IPS-NIHi7 (cell line): ENCODE data around the gene CDH26.
"Not testable (repeated sequence)": the region's sequence is repeated elsewhere in the genome, so short reads cannot be mapped to it uniquely, and the experiment has no call there.

ENCODE experiments used
- DNase-seq: peaks from one replicate; pipeline ENCODE4 v3.0.0; 2012; ENCODE audit warnings: mixed read lengths; ENCODE audit errors: extremely low spot score

The CDH26 gene

DNA sequence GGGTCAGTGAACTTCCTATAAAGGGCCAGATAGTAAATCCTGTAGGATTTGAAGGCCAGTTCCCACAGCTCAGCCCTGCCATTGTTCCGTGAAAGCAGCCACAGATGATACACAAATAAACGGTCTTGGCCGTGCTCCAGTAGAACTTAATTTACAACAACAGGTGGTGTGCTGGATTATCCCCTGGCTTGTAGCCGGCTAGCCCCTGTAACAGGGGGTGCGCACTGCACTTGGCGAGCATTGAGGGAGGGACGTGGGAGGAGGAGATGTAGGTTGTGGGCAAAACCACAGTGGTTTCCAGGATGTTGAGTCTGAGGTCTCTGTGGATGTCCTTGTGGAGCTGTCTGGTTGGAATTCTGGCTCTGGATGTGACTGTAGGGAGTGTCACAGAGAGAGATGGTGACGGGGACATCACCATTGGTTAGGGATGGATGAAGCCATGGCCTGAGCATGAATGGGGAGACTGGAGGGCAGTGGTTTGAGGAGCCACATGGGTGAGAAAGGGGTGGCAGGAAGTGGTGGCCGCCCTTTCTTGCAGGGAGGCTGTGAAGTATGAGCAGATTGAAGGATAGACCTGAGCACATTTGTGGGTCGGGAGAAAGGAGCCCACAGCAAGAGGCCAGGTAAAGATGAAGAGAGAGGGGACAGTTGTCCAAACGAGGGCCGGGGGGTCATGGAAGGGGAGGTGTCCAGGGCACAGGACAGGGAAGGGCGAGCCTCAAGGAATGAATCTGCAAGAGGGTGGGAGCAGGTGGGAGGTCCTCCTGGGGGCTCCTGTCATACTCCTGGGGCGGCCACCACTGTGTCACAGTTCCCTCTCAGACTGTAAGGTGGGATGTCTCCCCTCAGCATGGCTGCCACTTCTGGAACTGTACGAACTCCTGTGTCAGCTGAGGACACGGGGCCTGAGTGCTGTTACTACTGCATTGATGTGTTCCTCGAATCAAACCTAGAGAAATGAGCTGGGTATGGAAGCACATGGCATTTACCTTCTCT is 53.6 kb downstream of the CDH26 start:
- no peak for DNase-seq

DNA sequence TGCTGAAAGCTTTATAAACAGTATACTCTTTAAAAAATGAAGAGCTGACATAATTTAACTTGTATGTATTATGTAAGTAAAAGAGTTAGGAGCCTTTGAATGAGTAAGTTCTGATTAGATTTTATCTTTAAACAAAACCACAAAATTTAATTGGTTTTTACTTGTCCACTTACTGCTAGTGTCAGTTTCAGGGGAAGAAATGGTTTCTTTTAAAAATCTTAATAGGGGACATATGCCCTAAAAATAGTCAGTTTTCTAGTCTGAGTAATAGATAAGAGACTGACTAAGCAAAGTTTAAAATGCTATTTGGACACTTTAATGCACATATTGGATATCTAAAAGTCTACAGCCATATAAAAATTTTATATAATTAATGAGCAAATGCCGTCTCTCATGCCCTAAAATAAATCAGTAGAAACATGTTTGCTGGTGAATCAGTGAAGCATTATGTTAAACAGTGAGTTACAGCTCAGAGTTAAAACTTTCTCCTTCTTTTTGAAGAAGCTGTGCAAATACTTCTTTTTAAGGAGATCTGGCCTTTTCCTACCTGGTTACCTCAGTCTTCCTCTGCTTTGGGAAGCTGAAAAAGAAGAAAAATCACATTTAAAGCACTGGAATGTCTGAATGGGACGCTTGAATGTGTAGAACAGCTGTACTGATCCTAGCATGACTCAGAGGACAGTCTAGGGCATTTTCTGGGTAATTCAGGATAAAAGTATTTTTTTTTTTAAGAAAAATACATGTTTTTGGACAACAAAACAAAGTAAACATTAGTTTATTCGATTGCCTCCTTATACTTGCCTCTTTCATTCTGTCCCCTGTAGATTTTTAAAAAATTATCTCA is 55.3 kb downstream of the CDH26 start:
- DNase-seq, result no peak

DNA sequence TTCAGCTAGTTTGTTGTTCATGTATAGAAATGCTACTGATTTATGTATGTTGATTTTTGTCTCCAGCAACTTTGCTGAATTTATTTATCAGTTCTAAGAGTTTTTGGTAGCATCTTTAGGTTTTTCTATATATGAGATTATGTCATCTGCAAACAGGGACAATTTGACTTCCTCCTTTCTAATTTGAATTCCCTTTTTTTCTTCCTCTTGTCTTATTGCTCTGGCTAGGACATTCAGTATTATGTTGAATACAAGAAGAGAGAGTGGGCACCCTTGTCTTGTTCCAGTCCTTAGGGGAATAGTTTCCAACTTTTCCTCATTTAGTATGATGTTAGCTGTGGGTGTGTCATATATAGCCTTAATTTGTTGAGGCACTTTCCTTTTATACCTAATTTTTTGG is 58.2 kb downstream of the CDH26 start:
- no peak for DNase-seq

DNA sequence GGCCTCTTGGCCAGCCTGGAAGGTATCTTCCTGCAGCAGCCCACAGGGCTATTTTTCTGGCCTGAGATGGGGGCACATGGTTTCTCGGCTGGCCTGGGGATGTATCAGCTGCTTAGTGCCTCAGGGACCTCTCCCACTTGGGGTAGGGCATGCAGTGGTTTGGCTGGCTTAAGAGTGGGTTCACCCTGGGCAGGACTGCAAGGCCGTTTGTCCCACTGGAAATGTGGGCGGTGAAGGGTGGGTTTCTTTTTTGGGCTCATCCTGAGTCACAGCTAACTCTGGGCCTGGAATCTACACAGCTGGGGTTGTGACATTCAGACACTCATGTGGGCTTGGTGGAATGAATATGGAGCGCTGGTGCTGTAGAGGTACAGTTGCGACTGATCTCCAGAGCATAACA is 62.0 kb downstream of the CDH26 start:
- no peak for DNase-seq

DNA sequence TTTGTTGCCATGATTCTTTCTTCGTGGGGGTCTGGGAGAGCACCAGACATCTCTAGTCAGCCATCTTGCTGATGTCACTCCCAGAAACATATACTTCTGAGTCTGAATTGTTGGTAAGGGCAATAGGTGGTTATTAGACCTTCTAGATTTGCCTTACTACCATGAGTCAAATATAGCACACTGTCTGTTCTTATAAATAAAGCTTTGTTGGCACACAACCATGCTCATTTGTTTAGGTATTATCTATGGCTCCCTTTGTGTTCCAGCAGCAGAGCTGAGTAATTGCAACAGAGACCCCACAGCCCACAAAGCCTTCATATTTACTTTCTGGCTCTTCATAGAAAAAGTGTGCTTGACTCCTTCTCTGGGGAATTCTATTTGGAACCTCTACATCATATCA is 62.9 kb downstream of the CDH26 start:
- DNase-seq, result no peak

DNA sequence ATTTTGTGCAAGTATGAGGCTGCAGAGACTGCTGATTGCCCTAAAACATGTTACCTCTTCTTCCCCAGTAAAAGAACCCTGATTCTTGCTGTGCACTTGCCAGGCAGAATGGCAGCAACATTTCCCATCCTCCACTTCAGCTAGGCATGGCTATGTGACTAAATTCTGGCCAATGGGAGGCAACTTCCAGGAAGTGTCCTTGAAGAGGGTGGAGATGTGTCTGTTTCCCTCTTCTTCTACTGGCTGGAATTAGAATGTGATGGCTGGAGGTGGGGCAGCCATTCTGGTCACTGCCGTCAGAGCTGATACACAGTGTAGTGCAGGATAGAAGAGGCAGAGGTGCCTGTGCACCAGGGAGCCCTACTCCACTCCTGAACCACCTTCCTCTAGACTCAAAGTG is 64.6 kb downstream of the CDH26 start:
- no peak for DNase-seq

DNA sequence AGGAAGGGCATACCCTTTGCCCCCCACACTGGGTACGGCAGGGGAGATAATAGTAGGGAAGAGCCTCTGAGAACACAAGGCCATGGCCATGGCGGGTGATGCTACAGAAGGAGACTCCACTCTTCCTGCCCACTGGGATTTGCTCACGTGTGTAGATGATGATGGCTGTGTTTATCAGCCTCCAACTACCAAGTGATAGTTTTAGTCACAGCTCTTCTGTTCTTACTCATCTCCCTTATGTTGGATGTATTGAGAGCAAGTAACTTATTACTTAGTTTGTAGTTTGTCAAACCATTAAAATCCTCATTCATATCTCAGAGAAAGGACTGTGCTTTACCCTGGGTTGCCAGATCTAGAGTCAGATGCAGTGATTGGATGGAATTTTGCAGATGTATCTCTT is 66.0 kb downstream of the CDH26 start:
- no peak for DNase-seq

DNA sequence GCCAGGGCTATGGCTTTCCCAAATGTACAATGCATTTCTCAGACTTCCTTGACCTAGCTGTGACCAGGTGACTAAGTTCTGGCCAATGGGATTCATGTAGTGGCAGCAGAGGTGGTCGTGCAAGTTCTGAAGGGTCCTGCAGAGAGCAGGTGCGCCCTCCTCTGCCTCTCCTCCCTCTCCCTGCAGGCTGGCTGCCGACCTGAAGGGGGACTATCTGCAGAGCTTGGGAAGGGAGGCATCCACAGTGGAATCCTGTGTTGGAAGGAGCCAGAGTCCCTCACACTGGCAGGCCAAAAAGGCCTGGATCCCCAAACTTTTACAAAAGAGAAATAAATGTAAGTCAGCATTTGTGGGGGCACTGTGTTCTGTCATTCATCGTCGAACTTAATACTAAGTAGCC is 66.6 kb downstream of the CDH26 start:
- peak; percentile 56 for DNase-seq

DNA sequence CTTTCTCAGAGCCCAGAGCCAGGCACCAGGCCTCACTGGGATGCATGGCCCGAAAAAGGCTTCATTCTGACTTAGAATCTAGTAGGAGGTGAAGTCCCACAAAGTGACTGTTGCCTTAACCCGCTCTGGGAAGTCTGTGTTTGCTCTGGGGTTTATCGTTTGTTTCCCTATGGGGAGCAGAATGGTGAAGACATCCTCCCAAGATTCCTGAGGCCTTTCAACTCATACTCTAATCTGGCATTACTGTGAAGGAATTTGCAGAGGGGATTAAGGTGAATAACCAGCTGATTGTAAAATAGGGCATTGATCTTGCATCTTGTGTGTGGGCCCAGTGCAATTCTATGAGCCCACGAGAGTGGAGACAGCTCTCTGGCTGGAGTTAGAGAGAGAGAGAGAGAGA is 67.8 kb downstream of the CDH26 start:
- peak; percentile 1 for DNase-seq

DNA sequence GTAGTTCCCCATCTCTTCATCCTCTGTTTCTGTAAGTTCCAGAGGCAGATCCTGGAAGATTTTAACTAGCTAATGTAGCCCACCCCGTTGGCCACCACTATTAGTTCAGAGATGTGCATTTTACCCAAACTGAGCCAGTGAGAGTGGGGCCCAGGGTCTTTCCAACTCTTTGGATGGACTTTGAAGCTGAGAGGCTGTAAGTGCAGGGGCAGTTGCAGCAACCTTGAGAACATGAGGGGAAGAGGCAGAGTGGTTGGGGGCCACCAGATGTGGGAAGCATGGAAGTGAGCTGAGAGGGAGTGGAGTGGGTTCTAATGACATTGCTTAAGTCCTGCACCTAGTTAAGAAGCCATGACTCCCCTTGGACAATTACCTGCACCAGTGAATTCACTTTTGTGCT is 72.2 kb downstream of the CDH26 start:
- DNase-seq, result peak; percentile 2

DNA sequence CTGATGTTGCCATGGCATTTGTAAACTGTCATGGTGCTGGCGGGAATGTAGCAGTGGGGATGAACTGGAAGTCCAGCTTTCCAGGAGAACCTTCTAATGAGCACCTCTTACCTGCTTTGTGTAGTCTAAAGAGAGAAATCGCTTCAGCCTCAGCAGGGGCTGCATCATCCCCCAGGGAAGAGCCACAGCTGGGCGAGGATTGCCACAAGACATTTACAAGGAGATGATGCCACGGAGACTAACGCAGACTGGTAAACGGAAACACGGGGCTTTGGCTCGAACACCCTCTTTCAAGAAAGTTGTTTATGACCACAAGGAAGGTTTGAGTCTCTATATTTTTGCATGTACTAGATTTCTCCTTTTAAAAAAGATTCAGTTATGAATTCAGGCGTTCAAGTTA is 72.9 kb downstream of the CDH26 start:
- peak; percentile 5 for DNase-seq

DNA sequence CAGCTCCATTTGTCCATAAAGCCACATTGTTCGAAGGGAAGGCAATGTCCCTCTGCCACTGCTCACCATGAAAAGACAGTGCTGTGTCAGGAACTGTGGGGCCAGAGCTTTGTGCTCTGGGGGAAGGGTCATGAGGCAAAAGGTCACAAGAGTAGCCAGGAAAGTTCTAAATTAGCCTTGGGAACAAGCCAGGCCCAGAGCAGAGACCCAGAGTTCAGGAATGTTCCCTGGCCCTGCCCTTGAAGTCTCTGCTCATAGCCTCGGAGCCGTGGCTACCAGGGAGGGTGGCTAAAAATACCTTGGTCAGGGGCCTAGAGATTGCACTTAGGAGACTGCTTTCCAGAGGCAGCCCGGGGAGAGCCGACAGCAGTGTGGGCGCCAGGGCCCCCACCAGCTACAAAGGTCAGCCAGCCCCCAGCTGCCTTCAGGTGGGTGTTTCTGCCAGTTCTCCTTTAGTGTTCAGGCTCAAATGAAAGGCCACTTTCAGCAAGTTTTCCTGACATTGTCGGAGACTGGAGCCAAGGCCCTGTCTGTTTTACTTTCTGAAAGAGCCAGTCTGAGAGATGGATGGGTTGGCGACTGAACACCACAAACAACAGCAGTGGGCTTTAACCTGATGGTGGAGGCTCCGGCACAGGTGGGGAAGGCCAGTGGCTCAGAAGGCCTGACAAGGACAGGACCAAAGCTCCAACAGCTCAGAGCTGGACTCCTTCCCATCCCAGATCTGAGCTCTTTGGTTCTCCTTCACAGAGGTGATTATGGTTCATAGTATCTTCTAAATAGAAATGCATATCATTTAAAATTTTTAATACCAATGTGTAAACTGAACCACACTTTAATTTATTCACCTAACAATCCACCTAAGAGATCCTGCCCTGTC is 76.2 kb downstream of the CDH26 start:
- no peak for DNase-seq

DNA sequence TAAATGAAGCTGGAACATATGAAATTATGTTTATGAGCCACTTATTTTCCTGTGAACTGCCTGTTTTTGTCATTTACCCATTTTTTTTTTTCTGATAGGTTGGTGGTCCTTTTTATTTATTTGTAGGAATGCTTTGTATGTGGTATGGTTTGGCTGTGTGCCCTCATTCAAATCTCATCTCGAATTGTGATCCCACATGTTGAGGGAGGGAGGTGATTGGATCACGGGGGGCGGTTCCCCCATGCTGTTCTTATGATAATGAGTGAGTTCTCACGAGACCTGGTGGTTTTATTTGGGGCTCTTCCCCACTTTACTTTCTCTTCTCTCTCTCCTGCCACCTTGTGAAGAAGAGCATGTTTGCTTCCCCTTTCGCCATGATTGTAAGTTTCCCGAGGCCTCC is 77.3 kb downstream of the CDH26 start:
- no peak for DNase-seq

DNA sequence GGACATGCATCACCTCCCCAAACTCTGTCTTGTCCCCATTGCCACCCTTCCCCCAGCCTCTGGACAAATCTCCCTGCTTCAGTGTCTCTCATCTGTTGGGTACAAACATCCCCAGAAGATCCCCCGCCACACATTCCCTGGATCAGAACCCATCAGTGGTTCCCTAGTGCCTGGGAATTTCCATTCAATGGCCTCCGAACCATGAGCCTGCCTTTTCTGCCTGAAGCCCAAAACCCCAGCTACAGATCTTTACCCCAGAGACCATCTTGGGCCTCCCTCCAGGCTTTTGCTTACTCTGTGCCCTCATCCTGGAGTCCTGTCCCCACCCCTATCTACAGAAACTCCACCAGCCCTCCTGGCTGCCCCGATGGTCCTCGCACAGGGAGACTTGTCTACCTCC is 78.1 kb downstream of the CDH26 start:
- DNase-seq, result no peak

DNA sequence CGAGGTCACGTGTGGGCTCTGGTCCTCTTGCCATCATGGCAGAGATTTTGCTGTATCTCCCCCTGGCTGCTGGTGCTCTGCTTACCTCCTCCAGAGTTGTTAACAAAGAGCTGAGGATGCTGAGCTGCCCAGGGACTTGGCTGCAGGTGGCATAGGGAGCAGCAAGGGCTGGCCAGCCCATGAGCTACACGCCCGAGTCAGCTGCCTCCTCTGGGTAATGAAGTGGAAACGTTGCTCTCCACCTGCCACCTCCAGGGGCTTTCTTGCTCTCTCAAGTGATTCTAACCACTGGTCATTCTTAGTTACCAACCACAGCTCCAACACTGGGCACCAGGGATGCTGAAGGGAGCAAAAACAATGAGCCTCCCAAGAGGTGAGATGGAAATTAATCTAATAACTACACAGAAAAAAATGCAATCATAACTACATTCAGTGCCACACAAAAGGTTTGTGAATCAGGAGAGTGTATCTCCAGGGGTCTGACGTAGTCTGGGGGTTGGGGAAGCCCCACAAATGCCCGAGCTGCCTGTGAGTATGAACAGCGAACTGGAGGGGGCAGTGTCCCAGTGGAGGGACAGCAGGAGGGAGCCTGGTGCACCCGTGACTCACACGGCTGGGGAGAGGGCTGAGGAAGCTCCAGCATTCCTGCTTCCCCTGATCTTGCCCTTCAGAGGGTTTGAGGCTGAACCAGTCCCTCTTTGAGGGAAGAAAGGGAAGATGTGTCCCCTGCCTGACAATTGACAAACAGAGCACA is 78.7 kb downstream of the CDH26 start:
- DNase-seq, result peak; percentile 65

DNA sequence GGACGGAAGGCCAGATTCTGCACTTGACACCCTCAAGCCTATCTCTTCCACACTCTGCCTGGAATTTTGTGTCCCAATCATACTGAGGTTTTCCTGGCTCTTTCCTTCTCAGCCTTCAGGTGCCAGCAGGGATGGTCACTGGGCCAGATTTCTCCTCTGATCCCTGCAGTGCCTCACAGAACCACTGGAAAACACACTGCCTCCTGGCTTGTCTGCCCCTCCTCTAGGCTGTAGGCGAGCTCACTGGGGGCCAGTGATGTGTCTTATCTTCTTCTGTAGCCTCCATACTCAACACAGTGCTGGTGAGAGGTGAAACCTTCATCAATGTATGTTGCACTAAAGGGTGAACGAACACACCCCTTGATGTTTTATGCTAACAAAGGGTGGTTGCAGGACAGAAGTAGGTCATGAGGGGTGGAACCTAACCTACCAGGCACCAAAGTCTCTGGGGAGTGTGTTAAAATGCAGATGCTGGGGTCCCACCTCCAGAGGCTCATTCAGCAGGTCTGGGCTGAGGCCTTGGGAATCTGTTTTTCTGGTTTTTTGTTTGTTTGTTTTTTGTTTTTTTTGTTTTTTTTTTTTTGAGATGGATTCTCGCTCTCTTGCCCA is 80.3 kb downstream of the CDH26 start:
- DNase-seq, result peak; percentile 8

DNA sequence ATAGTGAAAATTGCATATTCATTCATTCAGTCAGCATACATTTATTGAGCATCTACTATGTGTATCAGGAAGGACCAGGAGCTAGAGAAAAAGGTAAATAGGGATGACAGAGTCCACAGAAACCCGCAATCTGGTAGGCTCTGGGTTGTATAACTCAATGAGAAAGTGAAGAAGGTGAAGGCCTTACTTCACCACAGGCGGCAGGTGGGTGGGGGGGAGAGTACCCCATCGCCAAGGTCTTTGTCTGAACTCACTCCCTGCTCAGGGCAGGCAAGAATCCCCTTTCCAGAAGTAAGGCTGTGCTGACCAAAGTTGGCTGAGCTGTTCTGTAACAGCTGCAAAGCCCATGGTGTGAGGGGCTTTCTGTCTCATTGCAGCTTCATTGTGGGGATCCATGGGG is 81.3 kb downstream of the CDH26 start:
- DNase-seq, result peak; percentile 0

DNA sequence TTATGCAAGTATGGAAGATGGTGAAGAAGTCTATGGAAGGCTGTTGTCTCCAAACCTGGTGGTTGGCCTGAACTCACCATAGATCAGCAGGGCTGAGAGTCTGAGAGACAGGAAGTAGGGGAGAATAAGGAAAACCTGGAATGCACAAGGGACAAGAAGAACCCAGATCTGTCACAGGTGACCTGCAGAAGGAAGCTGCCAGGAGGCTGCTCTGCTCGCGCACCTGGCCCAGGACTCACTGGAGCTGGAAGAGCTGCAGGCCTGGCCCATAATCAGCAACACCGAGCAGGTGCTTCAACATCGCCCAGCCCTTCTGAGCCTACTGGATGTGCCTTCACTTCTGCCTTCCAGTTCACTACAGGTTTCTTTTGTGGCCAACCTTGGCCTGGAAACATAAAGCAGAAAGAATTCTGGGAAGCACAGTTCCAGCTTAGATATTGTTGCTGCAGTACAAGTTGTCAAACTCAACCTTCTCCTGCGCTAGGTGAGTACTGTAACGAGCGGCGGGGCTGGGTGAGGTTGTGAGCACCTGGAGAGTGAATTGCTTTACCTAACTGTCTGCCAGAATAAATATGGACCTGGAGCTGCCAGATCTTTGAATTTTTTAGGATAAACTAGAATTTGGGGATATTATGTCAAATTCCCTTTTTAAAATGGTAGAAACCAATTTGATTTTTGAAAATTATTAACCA is 82.4 kb downstream of the CDH26 start:
- DNase-seq, result no peak

DNA sequence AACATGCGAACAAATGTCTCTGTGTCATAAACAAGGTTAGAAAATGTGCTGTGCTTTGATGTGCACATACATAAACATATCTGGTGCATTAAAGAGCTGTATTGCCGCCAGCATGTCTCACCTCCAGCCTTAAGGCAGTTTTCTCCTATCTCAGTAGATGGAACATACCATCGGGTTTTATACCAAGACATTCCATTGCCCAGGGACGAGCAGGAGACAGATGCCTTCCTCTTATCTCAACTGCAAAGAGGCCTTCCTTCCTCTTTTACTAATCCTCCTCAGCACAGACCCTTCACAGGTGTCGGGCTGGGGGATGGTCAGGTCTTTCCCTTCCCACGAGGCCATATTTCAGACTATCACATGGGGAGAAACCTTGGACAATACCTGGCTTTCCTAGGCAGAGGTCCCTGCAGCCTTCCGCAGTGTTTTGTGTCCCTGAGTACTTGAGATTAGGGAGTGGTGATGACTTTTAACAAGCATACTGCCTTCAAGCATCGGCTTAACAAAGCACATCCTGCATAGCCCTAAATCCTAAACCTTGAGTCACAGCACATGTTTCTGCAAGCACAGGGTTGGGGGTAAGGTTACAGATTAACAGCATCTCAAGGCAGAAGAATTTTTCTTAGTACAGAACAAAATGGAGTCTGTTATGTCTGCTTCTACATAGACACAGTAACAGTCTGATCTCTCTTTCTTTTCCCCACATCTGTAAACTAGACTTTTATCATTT is 83.4 kb downstream of the CDH26 start:
- not testable (repeated sequence) for DNase-seq
